ENCODE data around the gene OR5J2. TPM values are rescaled to one million over a fixed set of nuclear protein-coding genes. Genes with fewer than 3 reads are reported as not detected.
"Not testable (repeated sequence)": the region's sequence is repeated elsewhere in the genome, so short reads cannot be mapped to it uniquely, and the experiment has no call there.

The OR5J2 gene
- not detected for polyA plus RNA-seq (ENCODE audit: insufficient read length)

GRCh38 chr11:56176318-56176717, at the start of gene OR5J2:
OR5J2 (plus strand) TSS chr11:56176618; CDS start chr11:56176618, 0 bp downstream.
- no peak for DNase-seq

DNA sequence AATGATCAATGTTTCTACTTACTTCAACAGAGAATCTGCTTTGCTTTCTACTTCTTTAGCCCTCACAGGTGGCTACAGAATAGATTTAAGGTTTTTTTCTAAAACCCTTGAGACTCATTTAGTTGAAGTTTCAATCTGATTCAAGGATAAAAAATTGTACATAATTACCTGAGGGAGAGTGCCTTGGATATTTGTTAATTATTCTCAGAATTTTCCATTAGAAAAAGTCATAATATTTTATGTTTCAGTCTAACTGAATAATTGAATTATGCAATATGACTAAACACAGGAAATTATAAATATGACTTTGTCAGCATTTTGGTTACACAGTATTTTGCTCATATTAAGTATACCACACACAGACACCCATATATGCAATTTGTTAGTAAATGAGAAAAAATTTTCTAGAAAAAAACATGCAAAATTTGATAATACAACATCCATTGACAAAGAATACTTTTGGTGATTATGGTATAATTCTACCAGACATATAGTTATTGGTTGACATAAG, 36.2 kb upstream of the OR5J2 start, which contains the start of gene OR8J3:
Gene OR8J3, minus strand, starts transcription at position 51 of the 511 bp plus-strand sequence. CDS start 2,483 bp downstream, outside the sequence.
- no peak for DNase-seq

DNA sequence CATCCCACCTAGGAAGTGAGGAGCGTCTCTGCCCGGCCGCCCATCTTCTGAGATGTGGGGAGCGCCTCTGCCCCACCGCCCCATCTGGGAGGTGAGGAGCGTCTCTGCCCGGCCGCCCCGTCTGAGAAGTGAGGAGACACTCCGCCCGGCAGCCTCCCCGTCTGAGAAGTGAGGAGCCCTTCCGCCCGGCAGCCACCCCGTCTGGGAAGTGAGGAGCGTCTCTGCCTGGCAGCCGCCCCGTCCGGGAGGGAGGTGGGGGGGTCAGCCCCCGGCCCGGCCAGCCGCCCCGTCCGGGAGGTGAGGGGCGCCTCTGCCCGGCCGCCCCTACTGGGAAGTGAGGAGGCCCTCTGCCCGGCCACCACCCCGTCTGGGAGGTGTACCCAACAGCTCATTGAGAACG, 32.7 kb upstream of the OR5J2 start:
- DNase-seq: not testable (repeated sequence)

- DNase-seq: no peak
Measured at GRCh38 chr11:56151376-56151775, 25.0 kb upstream of the OR5J2 start.

- DNase-seq: no peak
Measured at GRCh38 chr11:56152333-56152732, 24.1 kb upstream of the OR5J2 start.

DNA sequence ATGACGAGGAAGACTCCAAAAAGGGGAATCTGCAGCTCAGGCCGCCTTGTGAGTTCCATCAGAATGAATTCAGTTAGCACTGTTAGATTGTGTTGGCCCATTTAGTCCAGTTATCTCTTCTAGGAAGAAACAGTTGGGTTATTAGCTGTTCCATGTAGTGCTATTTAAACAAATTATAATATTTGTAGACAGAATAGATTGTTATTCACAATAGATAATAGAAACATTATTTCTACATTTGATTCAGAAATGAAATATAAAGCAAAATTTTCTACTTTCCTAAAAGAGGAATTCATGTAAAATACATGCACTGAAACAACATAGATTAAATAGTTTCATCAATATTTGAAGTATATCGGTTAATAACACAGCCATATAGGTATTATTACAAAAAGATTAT, 16.2 kb upstream of the OR5J2 start, which contains the start of gene OR8K5:
Gene OR8K5, minus strand, starts transcription at position 101 of the 400 bp plus-strand sequence. Its CDS starts 0 bp downstream, at position 101.
- no peak for DNase-seq

DNA sequence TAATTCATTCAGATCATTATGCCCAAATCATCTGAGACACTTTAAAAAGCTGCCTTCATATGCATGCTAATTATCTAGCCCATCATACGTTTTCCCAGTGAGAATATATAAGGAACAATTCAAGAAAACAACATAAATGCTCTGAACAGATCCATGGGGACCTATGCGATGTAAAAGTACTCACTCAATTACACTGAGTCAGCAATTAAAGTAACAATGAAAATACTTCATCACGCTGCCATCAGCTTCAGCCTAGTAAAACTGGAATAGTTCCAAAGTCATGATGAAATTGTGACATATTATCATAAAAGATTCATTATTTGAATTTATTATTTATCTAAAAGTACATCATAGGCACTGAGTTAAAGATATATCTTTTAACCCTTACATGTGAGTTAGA, 12.6 kb upstream of the OR5J2 start:
- no peak for DNase-seq

DNA sequence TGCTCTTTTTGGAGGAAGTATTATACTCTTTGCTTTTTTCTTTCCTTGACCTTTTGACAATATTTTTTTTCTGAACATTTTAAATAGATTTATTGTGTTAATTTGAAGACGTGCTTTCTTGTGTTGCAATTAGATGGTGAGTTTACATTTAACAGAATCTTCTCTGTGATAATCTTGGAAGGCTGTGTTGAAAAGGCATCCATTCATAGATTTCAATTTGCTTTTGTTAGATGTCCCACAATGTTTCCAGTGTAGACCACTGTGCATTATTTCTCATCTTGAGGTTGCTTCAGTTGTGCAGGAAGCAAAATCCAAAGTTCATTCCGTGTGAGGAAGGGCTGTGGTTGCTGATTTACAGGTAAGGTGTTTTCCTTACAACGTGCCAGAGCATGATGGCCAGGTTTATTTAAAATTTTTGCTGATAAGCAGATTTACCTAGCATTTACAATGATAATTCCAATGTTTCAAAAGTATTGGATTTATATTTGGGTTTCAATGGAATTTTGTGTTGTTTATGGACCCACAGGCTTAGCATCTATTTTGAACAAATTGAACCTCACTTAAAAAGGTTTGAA, 4.1 kb upstream of the OR5J2 start:
- no peak for DNase-seq

DNA sequence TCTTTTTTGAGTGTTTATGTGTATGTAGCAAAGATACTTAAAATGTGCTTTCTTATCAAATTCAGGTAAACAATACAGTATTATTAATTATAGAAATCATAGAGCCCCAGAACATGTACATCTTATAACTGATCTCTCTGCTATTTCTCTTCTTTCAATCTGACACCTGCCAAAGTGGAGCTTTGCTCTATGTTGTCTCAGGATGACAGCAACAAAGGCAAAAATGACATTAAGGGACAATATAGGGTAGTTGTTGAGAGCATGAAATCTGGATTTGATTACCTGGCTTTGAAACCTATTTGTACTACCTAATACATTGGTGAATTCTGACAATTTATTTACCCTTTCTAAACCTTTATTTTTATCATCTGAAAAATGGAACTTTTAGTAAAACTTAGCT, 7.0 kb downstream of the OR5J2 start:
- no peak for DNase-seq

GRCh38 chr11:56188602-56189001, 12.2 kb downstream of the OR5J2 start:
- no peak for DNase-seq

- DNase-seq: no peak
Measured at GRCh38 chr11:56196705-56197104, 20.3 kb downstream of the OR5J2 start.

GRCh38 chr11:56197367-56197766, 20.9 kb downstream of the OR5J2 start:
- DNase-seq: no peak

GRCh38 chr11:56207790-56208189, 31.4 kb downstream of the OR5J2 start:
- DNase-seq: no peak

GRCh38 chr11:56214537-56214936, 38.1 kb downstream of the OR5J2 start:
- DNase-seq: no peak

DNA sequence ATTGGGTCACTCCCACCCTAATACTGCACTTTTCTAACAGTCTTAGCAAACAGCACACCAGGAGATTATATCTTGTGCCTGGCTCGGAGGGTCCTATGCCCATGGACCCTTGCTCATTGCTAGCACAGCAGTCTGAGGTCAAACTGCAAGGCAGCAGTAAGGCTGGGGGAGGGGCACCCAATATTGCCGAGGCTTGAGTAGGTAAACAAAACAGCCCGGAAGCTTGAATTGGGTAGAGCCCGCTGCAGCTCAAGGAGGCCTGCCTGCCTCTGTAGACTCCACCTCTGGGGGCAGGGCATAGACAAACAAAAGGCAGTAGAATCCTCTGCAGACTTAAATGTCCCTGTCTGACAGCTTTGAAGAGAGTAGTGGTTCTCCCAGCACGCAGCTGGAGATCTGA, 43.3 kb downstream of the OR5J2 start:
- not testable (repeated sequence) for DNase-seq

Other genes with a start within 250 kb of the OR5J2 start
- not detected for gene OR5I1, start 240.2 kb upstream of the OR5J2 start, polyA plus RNA-seq (ENCODE audit: insufficient read length)
- gene OR10AG1, start 206.7 kb upstream of the OR5J2 start, polyA plus RNA-seq (ENCODE audit: insufficient read length): not detected
- gene OR5F1, start 182.0 kb upstream of the OR5J2 start, polyA plus RNA-seq (ENCODE audit: insufficient read length): not detected
- not detected for gene OR5AS1, start 149.0 kb upstream of the OR5J2 start, polyA plus RNA-seq (ENCODE audit: insufficient read length)
- not detected for gene OR8I2, start 83.3 kb upstream of the OR5J2 start, polyA plus RNA-seq (ENCODE audit: insufficient read length)
- gene OR8H2, start 72.9 kb upstream of the OR5J2 start, polyA plus RNA-seq (ENCODE audit: insufficient read length): not detected
- not detected for gene OR8H3, start 54.2 kb upstream of the OR5J2 start, polyA plus RNA-seq (ENCODE audit: insufficient read length)
- not detected for gene OR8J3, start 36.4 kb upstream of the OR5J2 start, polyA plus RNA-seq (ENCODE audit: insufficient read length)
- gene OR8K5, start 16.3 kb upstream of the OR5J2 start, polyA plus RNA-seq (ENCODE audit: insufficient read length): not detected
- not detected for gene OR5T2, start 57.6 kb downstream of the OR5J2 start, polyA plus RNA-seq (ENCODE audit: insufficient read length)
- not detected for gene OR5T3, start 75.6 kb downstream of the OR5J2 start, polyA plus RNA-seq (ENCODE audit: insufficient read length)
- not detected for gene OR5T1, start 97.5 kb downstream of the OR5J2 start, polyA plus RNA-seq (ENCODE audit: insufficient read length)
- gene OR8H1, start 115.6 kb downstream of the OR5J2 start, polyA plus RNA-seq (ENCODE audit: insufficient read length): not detected
- gene OR8K3, start 138.5 kb downstream of the OR5J2 start, polyA plus RNA-seq (ENCODE audit: insufficient read length): not detected
- not detected for gene OR8K1, start 169.4 kb downstream of the OR5J2 start, polyA plus RNA-seq (ENCODE audit: insufficient read length)
- not detected for gene OR8J1, start 177.7 kb downstream of the OR5J2 start, polyA plus RNA-seq (ENCODE audit: insufficient read length)
- not detected for gene OR8U1, start 199.0 kb downstream of the OR5J2 start, polyA plus RNA-seq (ENCODE audit: insufficient read length)
- gene OR5AL1, start 236.1 kb downstream of the OR5J2 start, polyA plus RNA-seq (ENCODE audit: insufficient read length): not detected

Data from hindlimb muscle (tissue), 1 donor.